RKO (cell line): ENCODE measurements around the gene ING5.
A peak's percentile ranks its signal among the peaks of the same experiment; 100 is the strongest.

Experiments used
- DNase-seq: peaks from one replicate; pipeline ENCODE4 v3.0.0-alpha.2; 2016; ENCODE audit warnings: low spot score

The ING5 gene

DNA sequence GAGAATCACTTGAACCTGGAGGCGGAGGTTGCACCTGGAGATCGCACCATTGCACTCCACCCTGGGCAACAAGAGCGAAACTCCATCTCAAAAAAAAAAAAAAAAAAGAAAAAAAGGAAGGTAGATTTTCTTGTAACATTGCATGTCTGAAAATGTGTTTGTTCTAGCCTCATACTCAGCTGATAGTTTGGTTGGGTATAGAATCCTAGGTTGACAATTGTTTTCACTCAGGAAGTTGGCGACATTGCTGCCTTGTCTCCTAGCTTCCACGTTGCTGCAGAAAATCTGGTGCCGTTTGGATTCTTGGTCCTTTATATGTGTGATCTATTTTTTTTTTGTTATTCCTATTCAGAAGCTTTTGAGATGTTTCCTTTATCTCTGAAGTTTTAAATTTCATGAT, 4.7 kb downstream of the ING5 start:
- no peak for DNase-seq

GRCh38 chr2:241708879-241709278, 7.0 kb downstream of the ING5 start:
- DNase-seq = no peak

DNA sequence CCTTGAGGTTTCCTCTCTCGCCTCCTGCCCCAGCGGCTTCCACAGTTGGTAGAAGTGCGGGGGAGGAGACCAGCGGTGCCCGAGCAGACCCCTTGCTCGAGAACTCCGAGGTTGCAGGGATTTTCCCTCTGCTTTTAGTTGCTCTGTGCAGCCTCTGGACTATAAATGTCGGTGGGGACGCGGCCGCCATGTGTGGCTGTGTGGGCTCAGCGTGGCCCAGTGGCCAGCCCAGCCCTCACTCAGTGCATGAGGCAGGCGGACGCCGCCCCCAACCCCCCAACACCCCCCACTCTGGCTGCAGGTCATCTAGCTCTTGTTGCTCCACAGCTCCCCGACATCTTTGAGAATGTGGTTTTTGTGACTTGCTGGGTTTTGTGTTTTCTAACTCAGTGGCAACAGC, 17.3 kb downstream of the ING5 start:
- DNase-seq = no peak

GRCh38 chr2:241720099-241720498, 18.3 kb downstream of the ING5 start:
- DNase-seq = no peak

DNA sequence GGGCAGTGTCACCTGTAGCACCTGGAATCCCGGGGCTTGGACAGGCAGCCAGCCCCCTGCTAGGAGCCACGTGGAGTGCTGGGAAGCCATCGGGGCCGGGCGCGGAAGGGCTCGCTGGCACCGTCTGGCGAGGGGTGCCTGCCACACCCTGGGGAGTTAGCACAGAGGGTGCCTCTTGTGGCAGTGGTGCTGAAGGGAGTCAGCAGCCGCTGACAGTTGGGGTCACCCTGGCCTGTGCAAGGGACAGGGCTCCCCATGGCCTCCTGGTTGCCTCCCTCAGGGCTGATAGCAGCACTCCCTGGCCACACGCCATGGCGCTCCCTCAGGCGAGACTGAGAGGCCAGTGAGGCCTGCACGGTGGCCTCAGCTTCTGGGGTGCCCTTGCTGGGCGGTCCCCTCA, 18.7 kb downstream of the ING5 start:
- no peak for DNase-seq

DNA sequence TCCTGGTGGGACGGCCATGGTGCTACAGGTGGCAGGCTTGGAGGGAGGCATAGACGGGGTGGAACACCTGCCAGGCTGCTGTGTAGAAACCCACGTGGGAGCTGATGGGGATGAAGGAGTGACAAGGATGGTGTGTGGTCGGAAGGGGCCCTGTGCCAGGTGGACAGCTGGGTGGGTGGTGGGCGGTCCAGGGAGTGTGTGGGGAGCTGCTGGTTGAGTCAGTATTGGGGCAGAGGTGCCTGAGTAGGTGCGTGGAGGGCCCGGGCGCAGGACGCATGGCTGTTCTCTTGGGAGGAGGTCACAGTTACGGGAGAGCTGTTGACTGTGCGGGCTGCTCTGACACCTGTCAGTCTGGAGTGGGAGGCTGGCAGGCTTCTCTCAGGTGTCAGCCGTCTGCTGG, 20.0 kb downstream of the ING5 start:
- no peak for DNase-seq

DNA sequence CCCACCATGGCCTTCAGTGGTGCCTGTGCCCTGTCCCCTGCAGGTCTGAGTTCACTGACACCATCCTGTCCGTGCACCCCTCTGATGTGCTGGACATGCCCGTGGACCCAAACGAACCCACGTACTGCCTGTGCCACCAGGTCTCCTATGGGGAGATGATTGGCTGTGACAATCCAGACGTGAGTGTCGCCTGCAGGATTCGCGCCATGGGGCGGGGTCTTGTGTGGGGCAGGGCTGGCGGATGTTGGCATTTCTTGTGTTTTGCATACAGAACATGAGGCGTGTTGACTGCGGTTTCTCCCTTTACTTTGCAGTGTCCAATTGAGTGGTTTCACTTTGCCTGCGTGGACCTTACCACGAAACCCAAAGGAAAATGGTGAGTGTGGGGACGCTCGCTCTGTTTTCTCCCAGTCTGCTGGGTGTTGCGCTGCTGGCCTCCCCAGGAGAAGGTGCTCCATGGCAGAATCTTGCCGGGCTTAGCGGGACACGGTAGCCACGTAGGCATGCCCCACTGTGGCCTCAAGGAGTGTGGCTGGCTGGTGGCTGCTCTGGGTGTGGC, 21.1 kb downstream of the ING5 start:
- DNase-seq = no peak

DNA sequence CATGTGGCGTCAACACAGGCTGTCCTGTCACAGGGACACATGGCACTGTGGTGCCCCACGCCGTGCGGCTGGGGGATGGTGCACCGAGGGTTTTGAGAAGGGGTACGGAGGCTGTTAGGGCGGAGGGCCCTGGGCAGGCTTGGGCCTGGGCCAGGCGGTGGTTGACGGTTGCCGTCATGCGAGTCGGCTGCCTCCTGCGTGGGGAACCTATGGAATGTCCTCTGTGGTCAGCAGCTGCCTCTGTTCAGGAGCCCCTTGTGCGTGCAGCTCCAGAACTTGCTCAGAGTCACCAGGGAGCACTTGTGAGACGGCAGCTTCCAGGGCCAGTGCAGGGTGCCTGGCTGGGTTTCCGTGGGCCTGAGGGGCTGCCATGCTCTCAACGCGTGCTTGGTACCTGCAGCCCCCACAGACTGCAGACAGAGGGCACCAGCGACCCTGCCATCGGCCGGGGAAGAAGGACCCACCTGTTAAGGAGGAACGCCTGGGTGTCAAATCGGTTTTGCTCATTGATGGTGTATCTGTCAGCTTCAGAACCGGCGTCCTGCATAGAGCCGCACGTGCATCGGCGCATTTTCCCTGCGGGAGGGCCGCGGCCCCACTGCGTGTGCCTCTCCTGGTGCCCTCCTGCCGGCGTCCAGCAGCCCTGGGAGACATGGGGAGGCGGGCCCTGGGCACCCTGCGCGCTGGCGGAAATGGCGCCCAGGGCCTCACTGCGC, 22.6 kb downstream of the ING5 start:
- no peak for DNase-seq

DNA sequence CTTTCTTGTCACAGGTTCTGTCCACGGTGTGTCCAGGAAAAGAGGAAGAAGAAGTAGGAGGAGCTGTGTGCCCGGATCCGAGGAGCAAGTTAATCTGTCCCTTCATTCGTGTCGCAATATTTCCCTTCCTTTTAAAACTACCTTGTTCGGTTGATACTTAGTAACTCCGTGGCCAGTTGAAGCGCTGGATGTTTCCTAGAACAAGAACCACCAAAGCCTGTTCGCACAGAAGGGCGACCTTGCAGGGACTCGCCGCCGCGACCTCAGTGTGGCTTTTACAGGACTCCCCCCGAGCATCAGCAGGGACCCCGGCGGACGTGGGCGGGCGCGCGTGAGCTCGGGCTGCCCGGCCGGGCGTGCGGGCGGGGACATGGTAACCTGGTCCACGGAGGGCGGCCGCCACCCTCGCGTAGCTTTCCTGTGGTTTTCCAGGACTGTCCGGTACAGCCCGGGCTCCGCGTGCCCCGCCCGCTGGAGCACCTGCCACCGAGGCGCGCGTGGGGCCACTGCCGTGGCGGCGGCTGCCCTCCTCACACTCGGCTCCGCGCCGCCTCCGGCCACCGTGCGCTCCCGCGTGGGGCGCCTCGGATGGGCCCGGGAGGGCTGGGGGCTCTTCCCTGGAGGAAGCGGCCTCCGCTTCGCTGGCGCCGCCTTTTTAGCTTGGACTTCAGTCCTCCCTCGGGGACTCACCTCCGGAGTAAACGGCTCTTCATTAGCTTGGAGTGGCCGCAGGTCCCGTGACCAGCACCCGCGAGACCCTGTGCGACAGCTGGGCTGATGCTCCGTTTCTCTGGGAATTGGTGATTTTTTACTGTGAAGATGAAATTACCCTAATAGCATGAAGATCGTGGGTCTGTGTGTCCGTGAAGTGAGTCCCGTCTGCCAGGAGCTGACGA, 23.4 kb downstream of the ING5 start:
- no peak for DNase-seq

DNA sequence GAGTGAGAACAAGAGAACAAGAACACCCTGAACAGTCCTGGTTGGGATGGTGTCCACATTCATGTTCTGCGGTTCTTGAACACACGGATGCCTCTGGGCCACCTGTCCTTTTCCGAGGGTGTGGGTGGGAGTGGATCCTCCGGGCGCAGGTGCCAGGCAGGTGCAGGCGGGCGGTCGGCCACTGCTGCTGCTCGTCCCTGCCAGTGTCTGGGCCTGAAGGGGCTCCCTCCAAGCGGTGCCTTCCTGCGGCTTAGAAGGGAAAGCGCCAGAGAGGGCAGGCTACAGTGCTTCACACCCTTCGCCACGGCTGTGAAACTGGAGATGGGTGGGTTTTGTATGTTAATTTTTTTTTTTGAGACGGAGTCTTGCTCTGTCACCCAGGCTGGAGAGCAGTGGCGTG, 24.6 kb downstream of the ING5 start:
- no peak for DNase-seq

- no peak for DNase-seq
Measured at GRCh38 chr2:241728000-241728399, 26.2 kb downstream of the ING5 start.

DNA sequence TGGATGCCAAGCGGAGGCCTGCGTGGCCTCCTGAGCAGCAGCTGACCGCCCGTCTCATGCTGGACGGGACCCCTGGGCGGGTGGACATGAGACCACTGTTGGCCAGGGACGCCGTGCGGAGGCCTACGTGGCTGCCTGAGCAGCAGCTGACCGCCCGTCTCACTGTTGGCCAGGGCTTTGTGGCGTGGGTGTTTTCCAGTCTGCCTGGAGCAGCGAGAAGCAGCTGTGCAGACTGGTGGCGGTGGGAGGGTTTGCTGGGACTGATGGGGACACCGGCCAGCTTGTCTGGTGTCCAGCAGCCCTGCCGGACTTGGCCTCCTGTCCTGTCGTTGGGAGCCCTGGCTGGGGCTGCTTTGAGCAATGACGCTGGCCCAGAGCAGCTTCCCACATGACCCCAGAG, 26.8 kb downstream of the ING5 start:
- no peak for DNase-seq

GRCh38 chr2:241729868-241730267, 28.0 kb downstream of the ING5 start:
- no peak for DNase-seq

DNA sequence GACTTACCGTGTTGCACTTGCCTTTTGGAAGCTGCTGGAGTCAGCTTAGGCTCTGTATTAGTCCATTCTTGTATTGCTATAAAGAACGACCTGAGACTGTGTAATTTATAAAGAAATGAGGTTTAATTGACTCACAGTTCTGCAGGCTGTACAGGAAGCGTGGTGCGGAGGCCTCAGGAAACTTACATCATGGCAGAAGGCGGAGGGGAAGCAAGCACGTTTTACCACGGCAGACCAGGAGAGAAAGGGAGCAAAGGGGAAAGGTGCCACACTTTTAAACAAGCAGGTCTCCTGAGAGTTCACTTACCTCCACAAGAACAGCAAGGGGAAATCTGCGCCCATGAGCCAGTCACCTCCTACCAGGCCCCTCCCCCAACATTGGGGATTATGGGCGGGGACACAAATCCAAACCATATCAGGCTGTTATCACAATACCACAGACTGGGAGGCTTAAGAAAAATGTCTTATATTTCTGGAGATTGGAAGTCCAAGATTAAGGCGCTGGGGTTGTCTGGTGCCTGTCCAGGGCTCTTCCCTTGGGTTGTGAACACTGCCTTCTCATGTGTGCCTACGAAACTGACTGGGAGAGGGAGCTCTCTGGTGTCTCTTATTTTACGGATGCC, 28.9 kb downstream of the ING5 start:
- DNase-seq = no peak

DNA sequence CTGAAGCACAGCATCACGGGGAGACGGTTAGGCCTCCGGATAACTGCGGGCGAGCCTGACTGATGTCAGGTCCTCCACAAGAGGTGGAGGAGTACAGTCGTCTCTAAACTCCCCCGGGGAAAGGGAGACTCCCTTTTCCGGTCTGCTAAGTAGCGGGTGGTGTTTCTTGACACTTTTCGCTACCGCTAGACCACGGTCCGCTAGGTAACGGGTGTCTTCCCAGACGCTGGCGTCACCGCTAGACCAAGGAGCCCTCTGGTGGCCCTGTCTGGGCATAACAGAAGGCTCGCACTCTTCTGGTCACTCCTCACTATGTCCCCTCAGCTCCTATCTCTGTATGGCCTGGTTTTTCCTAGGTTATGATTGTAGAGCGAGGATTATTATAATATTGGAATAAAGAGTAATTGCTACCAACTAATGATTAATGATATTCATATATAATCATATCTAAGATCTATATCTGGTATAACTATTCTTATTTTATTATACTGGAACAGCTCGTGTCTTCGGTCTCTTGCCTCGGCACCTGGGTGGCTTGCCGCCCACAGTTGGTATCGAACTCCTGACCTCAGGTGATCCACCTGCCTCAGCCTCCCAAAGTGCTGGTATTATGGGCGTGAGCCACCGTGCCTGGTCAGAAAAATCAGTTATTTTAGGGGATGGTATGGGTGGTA, 30.8 kb downstream of the ING5 start:
- peak; percentile 14 for DNase-seq

DNA sequence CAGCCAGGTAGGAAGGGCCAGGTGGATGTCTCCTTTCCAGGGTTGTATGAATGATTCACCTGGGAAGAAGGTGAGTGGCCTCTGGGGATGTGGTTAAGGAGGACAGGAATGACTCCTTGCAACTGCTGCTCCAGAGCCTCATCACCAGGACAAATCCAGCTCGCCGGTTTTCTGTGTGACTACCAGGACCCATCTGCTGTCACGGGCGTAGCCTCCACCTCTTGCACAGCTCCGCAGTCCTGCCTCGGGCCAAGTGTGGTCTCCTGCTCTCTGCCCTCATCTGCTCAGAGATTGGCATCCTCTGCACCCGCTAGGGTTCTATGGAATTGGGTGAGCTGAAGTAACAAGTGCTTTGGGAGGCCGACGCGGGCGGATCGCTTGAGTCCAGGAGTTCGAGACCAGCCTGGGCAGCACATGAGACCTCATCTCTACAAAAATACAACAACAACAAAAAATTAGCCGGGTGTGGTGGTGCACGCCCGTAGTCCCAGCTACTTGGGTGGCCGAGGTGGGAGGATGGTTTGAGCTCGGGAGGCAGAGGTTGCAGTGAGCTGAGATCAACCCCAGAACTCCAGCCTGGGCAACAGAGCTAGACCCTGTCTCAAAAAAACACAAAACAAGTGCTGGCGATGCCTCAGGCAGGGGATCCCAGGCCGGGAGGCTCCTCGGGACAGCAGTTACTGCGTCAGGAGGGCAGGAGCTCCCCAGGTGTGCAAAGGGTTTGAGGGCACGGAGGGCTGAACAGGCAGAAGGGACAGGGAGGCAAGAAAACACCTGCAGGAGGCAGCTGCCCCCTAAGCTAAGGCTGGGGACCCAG, 31.8 kb downstream of the ING5 start:
- no peak for DNase-seq

GRCh38 chr2:241734208-241734466, 32.3 kb downstream of the ING5 start:
- no peak for DNase-seq

DNA sequence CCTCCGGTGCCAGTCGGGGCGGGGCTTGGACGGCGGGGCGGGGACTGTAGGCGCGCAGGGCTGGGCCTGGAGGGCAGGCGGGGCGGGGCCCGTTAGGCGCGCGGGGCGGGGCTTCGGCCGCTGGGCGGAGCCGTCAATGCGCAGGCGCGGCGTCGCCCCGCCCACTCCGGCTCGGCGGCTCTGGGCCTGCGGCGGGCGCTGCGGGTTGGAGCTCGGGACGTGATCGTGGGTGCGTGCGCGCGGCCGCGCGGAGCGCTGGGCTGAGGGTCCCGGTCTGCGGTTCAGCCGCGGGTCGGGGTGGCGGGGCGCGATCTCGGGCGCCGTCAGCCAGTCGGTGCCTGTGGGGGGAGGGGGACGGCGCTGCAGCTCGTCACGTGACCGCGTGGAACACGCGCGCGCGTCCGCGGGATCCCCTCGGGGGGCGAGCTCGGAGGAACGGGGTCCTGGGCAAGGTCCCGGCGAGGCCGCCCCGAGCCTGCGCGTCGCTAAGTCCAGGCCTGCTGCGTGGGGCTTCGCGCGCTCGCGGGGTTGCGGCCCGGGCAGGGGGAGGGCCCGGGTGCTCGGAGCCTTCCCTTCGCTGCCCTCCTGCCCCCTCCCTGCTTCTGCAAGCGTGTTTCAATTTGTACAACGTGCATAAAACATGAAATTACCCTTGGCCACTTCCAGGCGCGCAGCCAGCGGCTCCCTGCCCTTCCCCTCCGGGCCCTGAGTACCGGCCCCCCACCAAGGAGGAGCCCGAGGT, 32.8 kb downstream of the ING5 start, which contains the start of gene D2HGDH:
D2HGDH (plus strand) TSS at position 164 of the 742 bp plus-strand sequence. CDS start 595 bp downstream, outside the sequence.
- peak; percentile 81 for DNase-seq

DNA sequence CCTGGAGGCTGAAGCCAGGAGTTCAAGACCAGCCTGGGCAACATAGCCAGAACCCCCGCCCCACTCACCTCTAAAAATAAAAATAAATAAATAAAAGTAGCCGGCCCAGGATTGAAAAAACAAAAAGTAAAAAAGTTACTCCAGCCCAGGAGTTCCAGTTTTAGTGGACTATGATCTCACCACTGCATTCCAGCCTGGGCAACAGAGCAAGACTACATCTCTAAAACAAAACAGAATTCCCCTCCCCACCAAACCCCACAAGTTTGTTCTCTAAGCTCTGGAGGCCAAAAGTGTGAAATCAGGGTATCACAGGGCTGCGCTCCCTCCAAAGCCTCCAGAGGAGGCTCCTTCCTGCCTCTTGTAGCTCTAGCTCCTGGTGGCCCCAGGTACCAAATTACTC, 34.3 kb downstream of the ING5 start:
- DNase-seq = no peak

DNA sequence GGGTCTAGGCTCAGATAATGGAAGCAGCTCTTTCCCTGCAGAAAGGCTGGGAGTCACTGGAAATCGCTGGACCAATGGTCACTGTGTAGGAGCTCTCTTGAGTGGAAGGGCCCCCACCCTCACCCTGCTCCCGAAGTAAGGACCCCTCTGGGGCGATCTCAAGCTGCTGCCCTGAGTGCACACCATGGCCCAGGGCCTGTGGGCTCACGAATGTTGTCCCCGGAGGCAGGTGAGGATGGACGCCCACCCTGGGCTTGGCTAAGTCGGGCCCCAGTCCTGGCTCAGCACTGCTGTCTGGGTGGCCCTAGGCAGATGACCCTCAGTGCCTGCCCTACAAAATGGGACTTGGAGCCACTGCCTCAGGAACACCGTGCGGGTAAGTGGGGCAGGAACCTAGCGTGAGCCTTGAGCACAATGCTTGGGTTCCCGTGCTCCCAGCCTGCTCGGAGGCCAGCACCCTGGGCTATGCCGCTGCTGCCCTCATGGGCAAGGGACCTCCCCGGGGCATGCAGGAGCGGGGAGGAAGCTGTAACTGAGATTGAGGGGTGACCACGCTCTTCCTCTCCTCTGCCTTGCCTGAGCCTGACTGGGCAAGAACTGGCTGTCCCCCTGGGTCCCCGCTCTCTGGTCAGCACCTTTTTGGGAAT, 36.3 kb downstream of the ING5 start:
- no peak for DNase-seq
